Stimulated activated CD4-positive, alpha-beta T cell treated with anti-CD3 and anti-CD28 coated beads, Interleukin-4, amount 100 ng/mL, for 24 hours (primary cell): Measurements from ENCODE around the gene PTGER1.
A peak's percentile ranks its signal among the peaks of the same experiment; 100 is the strongest.

Experiments
- DNase-seq: peaks from one replicate; pipeline ENCODE4 v3.0.0-alpha.2; 2020

PTGER1 gene

GRCh38 chr19:14502334-14503092, 27.4 kb upstream of the PTGER1 start:
- no peak for DNase-seq

- DNase-seq = no peak
Observed at GRCh38 chr19:14497228-14497921, 22.2 kb upstream of the PTGER1 start.

GRCh38 chr19:14496834-14497227, 21.7 kb upstream of the PTGER1 start:
- DNase-seq = no peak

- peak; percentile 83 for DNase-seq
Observed at GRCh38 chr19:14496029-14496833, 21.1 kb upstream of the PTGER1 start, which contains the start of gene GIPC1. TSS of gene GIPC1 (minus strand) at chr19:14496127. CDS start at chr19:14482976, 13,151 bp downstream.

- no peak for DNase-seq
Observed at GRCh38 chr19:14495672-14496028, 20.5 kb upstream of the PTGER1 start.

GRCh38 chr19:14494910-14495671, 19.9 kb upstream of the PTGER1 start:
- no peak for DNase-seq

GRCh38 chr19:14494411-14494810, 19.3 kb upstream of the PTGER1 start:
- DNase-seq = no peak

GRCh38 chr19:14492756-14493337, 17.7 kb upstream of the PTGER1 start:
- DNase-seq = no peak

- no peak for DNase-seq
Observed at GRCh38 chr19:14487370-14488125, 12.4 kb upstream of the PTGER1 start.

- DNase-seq = no peak
Observed at GRCh38 chr19:14482172-14482941, 7.2 kb upstream of the PTGER1 start.

- no peak for DNase-seq
Observed at GRCh38 chr19:14480700-14481079, 5.5 kb upstream of the PTGER1 start.

GRCh38 chr19:14479975-14480699, 5.0 kb upstream of the PTGER1 start:
- DNase-seq = peak; percentile 66

GRCh38 chr19:14479309-14479974, 4.3 kb upstream of the PTGER1 start:
- DNase-seq = no peak

- no peak for DNase-seq
Observed at GRCh38 chr19:14478113-14478545, 3.0 kb upstream of the PTGER1 start.

GRCh38 chr19:14477418-14478112, 2.4 kb upstream of the PTGER1 start:
- DNase-seq = no peak

- DNase-seq = peak; percentile 18
Observed at GRCh38 chr19:14476673-14477401, 1.7 kb upstream of the PTGER1 start.

GRCh38 chr19:14476327-14476672, 1.1 kb upstream of the PTGER1 start:
- no peak for DNase-seq

- no peak for DNase-seq
Observed at GRCh38 chr19:14474827-14475226, 327 bp downstream of the PTGER1 start.
